ENCODE results near the gene MYOM1.
"Not testable (repeated sequence)": the region's sequence is repeated elsewhere in the genome, so short reads cannot be mapped to it uniquely, and the experiment has no call there.

Gene MYOM1

DNA sequence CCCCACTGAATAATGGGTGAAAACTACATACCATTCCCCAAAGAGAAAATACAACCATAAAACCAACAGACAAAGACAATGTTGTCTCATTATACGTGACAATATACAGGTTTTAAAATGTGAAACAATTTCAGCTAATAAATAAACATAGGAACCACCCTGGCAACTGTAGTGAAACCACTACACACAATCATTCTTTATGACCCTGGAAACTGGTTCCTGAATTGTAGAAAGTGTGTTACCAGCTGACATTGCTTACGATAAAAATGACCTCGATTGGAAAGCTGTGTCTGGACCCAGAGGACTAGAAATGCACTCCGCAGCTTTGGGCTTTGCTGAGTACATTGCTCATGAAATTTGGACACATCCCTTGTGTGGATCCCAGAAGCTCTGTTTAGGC lies 132.9 kb downstream of the MYOM1 start:
- no peak for DNase-seq (ENCODE audit: low read depth in 2 of 2)

DNA sequence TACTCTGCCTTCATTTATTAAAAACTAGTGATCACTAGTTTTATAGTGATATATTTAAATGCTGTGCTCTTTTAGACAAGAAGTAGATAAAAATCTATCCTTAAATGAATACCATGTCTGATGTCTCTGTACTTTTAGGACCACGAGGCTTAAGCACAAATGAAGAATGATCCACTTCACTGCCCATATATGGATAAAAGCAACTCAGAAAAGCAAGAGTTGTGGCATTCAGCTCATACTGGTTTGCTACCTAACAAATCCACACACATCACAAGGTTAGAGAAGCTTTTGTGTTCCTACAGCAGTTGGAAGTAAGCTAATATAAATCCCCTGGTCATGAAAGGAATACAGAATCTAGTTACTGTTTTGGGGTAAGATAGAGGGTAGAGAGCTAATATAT lies 134.2 kb downstream of the MYOM1 start:
- no peak for DNase-seq (ENCODE audit: low read depth in 2 of 2)

DNA sequence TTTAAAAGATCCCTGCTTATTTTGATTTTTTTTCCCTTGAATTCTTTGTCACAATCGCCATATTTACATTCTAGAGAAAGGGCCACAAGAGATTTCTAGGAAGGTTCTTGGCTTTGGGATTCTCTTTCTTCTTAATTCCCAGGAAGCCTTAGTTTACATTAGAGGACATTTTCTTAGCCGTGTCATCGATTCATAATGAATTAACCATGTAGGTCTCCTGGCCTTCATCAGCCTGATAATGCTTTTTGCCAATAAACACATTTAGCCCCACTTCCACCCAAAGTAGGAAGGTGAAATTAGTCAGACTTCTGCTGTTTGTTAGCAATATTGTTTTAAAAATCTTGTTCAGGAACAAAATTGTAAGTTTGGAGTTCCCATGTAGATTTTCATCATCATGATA lies 135.6 kb downstream of the MYOM1 start:
- DNase-seq (ENCODE audit: low read depth in 2 of 2) = no peak

- no peak for DNase-seq (ENCODE audit: low read depth in 2 of 2)
Measured at GRCh38 chr18:3083766-3084165, 136.0 kb downstream of the MYOM1 start.

DNA sequence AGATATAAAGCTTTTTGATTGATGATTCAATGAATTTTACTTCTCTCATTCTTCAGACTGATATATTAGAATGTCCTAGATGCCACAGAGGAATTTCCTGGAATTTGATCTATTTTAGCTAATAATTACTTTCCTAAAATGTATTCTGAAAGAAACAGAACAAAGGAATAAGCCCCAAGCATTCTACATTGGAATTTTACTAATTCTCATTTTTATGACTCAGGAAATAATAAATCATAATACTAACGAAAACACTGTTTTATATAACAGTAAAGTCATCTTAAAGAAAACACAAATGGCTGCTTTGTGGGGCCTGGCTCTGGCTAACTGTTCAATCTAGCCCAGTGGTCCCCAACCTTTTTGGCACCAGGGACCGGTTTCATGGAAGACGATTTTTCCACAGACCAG lies 138.2 kb downstream of the MYOM1 start:
- DNase-seq (ENCODE audit: low read depth in 2 of 2) = no peak

- DNase-seq (ENCODE audit: low read depth in 2 of 2) = no peak
Measured at GRCh38 chr18:3079653-3080052, 140.1 kb downstream of the MYOM1 start.

DNA sequence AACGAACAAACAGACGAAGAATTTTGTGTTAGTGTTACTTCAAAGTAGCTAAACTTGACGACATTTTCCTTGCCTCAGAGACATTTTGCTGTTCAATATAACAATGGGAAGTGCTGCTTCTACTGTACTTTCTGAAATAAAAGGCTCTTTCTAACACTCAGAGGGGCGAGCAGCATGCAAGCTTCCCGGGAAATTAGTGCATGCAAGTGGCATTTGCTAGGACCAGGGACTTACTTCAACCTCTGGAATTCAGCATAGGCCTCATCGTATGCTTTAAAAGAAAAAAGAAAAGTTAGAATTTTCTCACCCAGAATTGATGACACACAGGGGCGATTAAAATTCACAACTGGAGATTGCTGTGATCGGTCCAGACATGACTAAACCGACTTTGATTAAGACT lies 144.3 kb downstream of the MYOM1 start:
- DNase-seq (ENCODE audit: low read depth in 2 of 2) = no peak

- no peak for DNase-seq (ENCODE audit: low read depth in 2 of 2)
Measured at GRCh38 chr18:3074087-3074486, 145.7 kb downstream of the MYOM1 start.

DNA sequence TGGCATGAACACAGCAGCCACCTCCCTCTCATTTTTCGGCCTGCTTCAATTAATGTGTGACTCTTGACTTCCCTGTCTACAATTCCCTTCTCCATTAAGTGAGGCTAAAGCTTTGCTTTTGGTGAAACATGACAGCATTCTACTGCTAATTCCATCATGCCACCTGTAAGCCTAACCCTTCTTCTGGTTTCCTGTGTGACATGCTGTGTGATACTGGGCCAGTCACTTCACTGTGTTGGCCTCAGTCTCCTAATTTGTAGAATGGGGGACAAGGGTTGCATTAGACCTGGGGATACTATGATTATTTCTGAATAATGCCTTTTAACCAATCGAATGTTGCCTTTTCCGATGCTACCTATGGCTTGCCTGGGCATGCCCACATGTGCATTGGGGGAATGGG lies 146.4 kb downstream of the MYOM1 start:
- DNase-seq (ENCODE audit: low read depth in 2 of 2) = not testable (repeated sequence)

- no peak for DNase-seq (ENCODE audit: low read depth in 2 of 2)
Measured at GRCh38 chr18:3071676-3072075, 148.1 kb downstream of the MYOM1 start.

GRCh38 chr18:3069671-3070433 lies 149.9 kb downstream of the MYOM1 start:
- DNase-seq (ENCODE audit: low read depth in 2 of 2) = no peak

- no peak for DNase-seq (ENCODE audit: low read depth in 2 of 2)
Measured at GRCh38 chr18:3067722-3068121, 152.0 kb downstream of the MYOM1 start.

- DNase-seq (ENCODE audit: low read depth in 2 of 2) = no peak
Measured at GRCh38 chr18:3067165-3067661, 152.6 kb downstream of the MYOM1 start.

GRCh38 chr18:3066341-3067110 lies 153.2 kb downstream of the MYOM1 start:
- DNase-seq (ENCODE audit: low read depth in 2 of 2) = no peak

DNA sequence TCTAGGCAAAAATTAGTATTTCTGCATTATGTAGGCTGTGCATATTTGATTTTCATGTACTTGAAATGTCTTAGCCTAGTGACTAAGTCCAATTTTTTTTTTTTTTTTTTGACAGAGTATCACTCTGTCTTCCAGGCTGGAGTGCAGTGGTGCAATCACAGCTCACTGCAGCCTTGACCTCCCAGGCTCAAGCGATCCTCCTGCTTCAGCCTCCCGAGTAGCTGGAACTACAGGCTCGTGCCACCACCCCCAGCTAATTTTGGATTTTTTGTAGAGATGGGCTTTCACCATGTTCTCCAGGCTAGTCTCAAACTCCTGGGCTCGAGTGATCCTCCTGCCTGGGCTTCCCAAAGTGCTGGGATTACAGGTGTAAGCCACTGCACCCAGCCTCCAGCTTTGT lies 156.0 kb downstream of the MYOM1 start:
- not testable (repeated sequence) for DNase-seq (ENCODE audit: low read depth in 2 of 2)

DNA sequence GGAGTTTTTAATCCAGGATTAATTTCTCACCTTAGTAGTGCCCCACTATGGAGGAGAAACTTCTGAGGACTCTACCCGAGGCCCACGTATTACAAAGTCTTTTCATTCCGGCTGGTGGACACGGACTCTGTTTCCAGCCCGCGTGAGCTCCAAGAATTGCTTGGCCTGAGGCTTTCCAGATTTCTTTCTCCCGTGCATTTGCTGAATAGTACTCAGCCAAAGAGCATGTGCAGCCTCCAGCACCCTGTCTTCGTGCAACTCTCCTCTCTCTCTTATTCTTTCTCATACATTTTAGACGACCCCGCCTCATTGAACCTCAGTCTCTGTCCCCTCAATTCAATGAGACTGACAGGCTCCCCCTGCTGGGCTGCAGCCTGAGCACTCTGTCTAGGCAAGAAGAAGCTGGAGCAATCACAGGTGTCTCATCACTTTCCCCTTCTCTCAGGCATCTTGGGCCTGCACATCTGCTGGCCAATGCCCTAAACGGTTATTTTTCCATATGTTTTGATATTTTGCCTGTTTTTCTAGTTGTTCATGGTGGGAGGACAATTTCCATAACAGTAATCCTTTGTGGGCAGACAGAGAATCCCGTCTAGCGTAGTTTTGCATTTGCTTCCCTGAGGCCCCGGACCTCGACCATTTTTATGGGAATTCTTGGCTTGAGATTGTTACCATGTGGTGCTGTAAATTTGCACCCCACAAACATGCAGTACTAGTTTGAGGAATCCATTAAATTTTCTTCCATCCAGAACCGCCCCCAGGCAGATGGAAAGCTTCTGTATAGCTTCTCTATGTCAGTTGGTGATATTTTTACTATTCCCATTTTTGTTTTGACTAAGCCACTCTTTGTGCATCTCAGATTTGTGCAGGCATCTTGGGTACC lies 156.7 kb downstream of the MYOM1 start:
- DNase-seq (ENCODE audit: low read depth in 2 of 2) = peak; percentile 41 to 66

- peak; percentile 30 to 40 for DNase-seq (ENCODE audit: low read depth in 2 of 2)
Measured at GRCh38 chr18:3061581-3062312, 158.0 kb downstream of the MYOM1 start.

DNA sequence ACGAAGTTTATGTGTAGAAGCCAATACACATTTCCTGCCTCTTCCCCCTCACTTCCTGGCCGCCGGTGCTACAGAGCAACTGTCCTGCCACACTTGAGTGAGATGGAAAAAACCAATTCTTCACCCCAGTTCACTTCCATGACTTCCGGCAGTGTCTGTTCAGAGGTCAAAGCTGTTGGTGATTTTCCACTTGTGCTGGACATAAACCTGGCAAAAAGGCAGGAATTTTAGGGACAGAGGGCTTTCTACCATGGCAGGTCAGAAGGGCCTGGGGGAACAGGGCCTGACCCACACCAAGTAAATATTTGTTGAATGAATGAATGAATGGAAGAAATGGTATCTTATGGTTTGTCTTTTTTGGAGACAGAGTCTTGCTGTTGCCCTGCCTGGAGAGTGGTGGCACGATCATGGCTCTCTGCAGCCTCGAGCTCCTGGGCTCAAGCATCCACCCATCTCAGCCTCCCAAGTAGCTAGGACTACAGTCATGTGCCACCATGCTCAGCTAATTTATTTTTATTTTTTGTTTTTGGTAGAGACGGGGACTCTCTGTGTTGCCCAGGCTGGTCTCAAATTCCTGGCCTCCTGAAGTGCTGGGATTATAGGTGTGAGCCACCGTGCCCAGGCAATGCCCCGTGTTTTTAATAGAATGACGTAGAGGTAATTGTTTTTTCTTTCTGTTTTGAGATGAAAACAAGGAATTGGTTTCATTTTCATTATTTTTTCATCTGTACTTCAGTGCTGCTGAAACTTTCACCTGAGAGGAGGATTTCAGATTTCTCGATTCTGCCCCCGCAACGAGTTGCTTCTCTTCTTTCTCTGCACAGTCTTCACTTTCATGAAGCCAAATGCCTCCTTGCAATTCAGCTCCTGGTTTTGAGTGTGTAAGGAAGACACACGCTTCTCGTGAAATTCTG lies 158.8 kb downstream of the MYOM1 start:
- peak; percentile 35 to 39 for DNase-seq (ENCODE audit: low read depth in 2 of 2)

DNA sequence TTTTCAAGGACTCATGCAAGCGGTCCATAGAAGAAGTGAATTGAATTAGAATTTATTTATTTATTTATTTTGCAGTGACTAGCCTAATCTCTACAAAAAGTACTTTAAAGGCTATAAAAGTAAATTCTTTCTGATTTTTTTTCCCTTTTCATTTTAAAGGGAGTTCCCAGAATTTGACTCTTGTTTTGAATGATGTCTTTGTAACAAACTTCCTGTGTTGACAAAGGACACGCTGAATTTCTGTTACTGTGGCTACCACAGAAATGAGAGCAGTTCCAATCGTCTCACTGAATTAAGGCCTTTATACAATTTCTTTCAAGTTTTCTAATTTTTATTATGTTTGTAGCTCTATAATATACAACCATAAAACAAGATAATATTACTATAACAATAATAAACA lies 160.5 kb downstream of the MYOM1 start:
- DNase-seq (ENCODE audit: low read depth in 2 of 2) = no peak

All from stimulated activated CD4-positive, alpha-beta T cell treated with anti-CD3 and anti-CD28 coated beads, Interleukin-12 subunit alpha, Interleukin-12 subunit beta, amount 100 ng/mL, for 24 hours (primary cell).